ENCODE results near the gene KLC4. TPM values are rescaled to one million over a fixed set of nuclear protein-coding genes. Genes with fewer than 3 reads are reported as not detected.
A peak's percentile ranks its signal among the peaks of the same experiment; 100 is the strongest.

Gene KLC4
- total and polyA plus RNA-seq, 9 of the 15 experiments (the other 6 are each of a cell fraction or from before 2014, with no cell fraction given): 1.7 to 16.2 (median 7.7) TPM

GRCh38 chr6:43054206-43054943 is 5.1 kb upstream of the KLC4 start (continued):
- TF ChIP-seq HNRNPLL (IDR thresholded peaks at IDR 0.05; ENCODE audit: low read depth, low read length, poor library complexity, severe bottlenecking): peak; percentile 0
- TF ChIP-seq HMGN3 (IDR thresholded peaks at IDR 0.05; ENCODE audit: borderline replicate concordance, extremely low read depth, insufficient read length, low read depth, low read length): no peak
- TF ChIP-seq JUN (IDR thresholded peaks at IDR 0.05; ENCODE audit: borderline replicate concordance, low read depth, low read length): no peak
- no peak for TF ChIP-seq JUN (CRISPR knock-in tag; IDR thresholded peaks at IDR 0.05; ENCODE audit: borderline replicate concordance)
- no peak for TF ChIP-seq ZNF384 (IDR thresholded peaks at IDR 0.05; ENCODE audit: low read depth, low read length)
- 0 out of 2 replicates have a peak, but pooled peaks have one; percentile 34 for TF ChIP-seq MIER1 (IDR thresholded peaks at IDR 0.05; ENCODE audit: low read depth)
- TF ChIP-seq POLR2AphosphoS5 (IDR thresholded peaks at IDR 0.05; ENCODE audit: control insufficient read depth, insufficient read depth, low read depth, low read length): no peak
- TF ChIP-seq, protein P1, sequence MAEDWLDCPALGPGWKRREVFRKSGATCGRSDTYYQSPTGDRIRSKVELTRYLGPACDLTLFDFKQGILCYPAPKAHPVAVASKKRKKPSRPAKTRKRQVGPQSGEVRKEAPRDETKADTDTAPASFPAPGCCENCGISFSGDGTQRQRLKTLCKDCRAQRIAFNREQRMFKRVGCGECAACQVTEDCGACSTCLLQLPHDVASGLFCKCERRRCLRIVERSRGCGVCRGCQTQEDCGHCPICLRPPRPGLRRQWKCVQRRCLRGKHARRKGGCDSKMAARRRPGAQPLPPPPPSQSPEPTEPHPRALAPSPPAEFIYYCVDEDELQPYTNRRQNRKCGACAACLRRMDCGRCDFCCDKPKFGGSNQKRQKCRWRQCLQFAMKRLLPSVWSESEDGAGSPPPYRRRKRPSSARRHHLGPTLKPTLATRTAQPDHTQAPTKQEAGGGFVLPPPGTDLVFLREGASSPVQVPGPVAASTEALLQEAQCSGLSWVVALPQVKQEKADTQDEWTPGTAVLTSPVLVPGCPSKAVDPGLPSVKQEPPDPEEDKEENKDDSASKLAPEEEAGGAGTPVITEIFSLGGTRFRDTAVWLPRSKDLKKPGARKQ (CRISPR knock-in tag; IDR thresholded peaks at IDR 0.05): no peak
- TF ChIP-seq XRCC4 (IDR thresholded peaks at IDR 0.05; ENCODE audit: extremely low read depth, insufficient read depth, insufficient read length): no peak
- no peak for TF ChIP-seq POLR2H (tag; IDR thresholded peaks at IDR 0.05; ENCODE audit: low read depth)
- peak; percentile 35; the same call in 1 of the 2 replicates for TF ChIP-seq GATAD2A (IDR thresholded peaks at IDR 0.05)
- 0 out of 2 replicates have a peak, but pooled peaks have one; percentile 19 for TF ChIP-seq HDGF (IDR thresholded peaks at IDR 0.05)
- TF ChIP-seq MCM2 (IDR thresholded peaks at IDR 0.05; ENCODE audit: low read depth): 0 out of 2 replicates have a peak, but pooled peaks have one; percentile 4
- TF ChIP-seq MEF2D (tag; conservative IDR thresholded peaks at IDR 0.05; ENCODE audit: low read depth): peak; percentile 56
- no peak for TF ChIP-seq SMAD4 (CRISPR knock-in tag; conservative IDR thresholded peaks at IDR 0.05)
- TF ChIP-seq BHLHE40 (IDR thresholded peaks at IDR 0.05; ENCODE audit: low read length): no peak
- no peak for TF ChIP-seq ZNF24 (IDR thresholded peaks at IDR 0.05)
- no peak for TF ChIP-seq DPF2 (IDR thresholded peaks at IDR 0.05)
- TF ChIP-seq NCOA4 (IDR thresholded peaks at IDR 0.05; ENCODE audit: partially characterized antibody): no peak
- TF ChIP-seq, protein P2, sequence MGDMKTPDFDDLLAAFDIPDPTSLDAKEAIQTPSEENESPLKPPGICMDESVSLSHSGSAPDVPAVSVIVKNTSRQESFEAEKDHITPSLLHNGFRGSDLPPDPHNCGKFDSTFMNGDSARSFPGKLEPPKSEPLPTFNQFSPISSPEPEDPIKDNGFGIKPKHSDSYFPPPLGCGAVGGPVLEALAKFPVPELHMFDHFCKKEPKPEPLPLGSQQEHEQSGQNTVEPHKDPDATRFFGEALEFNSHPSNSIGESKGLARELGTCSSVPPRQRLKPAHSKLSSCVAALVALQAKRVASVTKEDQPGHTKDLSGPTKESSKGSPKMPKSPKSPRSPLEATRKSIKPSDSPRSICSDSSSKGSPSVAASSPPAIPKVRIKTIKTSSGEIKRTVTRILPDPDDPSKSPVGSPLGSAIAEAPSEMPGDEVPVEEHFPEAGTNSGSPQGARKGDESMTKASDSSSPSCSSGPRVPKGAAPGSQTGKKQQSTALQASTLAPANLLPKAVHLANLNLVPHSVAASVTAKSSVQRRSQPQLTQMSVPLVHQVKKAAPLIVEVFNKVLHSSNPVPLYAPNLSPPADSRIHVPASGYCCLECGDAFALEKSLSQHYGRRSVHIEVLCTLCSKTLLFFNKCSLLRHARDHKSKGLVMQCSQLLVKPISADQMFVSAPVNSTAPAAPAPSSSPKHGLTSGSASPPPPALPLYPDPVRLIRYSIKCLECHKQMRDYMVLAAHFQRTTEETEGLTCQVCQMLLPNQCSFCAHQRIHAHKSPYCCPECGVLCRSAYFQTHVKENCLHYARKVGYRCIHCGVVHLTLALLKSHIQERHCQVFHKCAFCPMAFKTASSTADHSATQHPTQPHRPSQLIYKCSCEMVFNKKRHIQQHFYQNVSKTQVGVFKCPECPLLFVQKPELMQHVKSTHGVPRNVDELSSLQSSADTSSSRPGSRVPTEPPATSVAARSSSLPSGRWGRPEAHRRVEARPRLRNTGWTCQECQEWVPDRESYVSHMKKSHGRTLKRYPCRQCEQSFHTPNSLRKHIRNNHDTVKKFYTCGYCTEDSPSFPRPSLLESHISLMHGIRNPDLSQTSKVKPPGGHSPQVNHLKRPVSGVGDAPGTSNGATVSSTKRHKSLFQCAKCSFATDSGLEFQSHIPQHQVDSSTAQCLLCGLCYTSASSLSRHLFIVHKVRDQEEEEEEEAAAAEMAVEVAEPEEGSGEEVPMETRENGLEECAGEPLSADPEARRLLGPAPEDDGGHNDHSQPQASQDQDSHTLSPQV (IDR thresholded peaks at IDR 0.05): no peak
- no peak for TF ChIP-seq BRD9 (IDR thresholded peaks at IDR 0.05; ENCODE audit: low read depth, partially characterized antibody)
- TF ChIP-seq ATF2 (CRISPR knock-in tag; IDR thresholded peaks at IDR 0.05): no peak
